ENCODE results near the gene ARL6IP4. TPM values are rescaled to one million over a fixed set of nuclear protein-coding genes. Genes with fewer than 3 reads are reported as not detected.

ARL6IP4 gene
- total RNA-seq, 1 donor from 2014 or later = 189 TPM

DNA sequence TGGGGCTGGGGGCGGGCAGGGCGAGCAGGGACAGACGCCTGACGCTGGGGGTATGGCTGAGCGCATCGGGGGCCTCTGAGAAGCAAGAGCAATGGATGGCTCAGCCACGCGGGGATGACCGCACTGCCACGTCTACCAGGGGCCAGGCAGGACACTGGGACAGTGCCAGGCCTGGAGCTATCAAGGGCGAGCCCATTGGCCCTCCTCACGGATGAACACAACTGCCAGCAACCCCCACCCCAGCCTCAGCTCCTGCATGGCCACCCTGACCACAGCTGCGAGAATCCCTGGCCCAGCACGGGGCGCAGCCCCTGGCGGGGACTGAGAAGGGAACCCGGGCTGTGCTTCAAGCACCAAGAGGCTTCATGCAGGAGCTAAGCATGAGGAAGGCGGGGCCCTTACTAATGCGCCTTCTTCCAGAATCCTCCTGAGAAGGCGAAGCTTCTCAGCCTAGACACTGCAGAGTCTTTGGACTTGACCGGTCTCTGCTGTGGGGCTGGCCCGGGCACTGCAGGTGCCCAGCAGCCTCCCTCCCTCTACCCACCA is 9.5 kb downstream of the ARL6IP4 start:
- DNase-seq (ENCODE audit: extremely low read depth, low read depth, low spot score) = no peak

DNA sequence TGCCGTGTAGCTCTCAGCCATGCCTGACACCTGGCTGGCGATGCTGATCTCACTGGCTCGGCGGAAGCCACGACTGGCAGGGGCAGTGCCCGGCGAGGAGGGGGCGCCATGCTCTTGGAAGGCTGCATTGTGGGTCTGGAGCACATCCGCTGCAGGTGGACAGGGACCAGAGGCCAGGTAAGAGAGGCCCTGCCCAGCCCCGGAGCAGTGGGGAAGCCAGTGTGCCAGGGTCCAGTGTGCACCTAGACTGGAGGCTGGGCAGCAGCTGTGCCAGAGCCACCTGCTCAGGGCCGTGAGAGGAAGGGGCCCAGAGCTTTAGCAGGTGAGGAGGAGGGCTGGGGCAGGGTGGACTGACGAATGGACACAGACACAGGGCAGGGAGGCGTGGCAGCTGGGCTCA is 10.1 kb downstream of the ARL6IP4 start:
- DNase-seq (ENCODE audit: extremely low read depth, low read depth, low spot score) = no peak

- DNase-seq (ENCODE audit: extremely low read depth, low read depth, low spot score) = no peak
Measured at GRCh38 chr12:122990961-122991622, 10.6 kb downstream of the ARL6IP4 start.

DNA sequence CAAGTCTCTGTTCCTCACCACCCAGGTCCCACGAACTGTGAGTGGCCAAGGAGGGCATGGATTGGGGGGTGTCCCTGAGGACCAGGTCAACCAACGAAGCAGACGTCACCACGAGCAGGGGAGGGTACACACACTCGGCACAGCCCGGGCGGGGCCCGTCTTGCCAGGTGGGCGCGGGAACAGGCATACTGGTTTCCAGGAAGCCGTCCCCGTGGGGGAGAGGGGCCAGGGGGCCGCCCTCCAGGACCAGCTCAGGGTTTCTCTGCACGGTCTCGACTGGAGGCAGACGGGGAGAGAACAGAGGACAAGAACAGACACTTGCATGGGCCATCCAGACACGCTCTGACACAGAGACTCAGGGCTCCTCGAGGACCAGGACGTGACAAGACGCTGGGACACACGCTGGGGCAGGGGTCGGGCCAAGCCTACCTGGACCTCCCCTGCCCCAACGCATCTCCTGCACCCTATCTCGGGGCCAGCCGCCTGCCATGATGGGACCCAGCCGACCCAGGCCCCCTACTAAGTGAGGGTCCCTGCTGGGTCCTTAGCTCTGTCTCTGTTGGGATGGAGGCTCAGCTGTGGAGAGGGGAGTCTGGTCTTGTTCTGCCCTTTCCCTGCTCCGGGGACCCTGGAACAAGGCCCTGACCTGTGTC is 11.3 kb downstream of the ARL6IP4 start:
- DNase-seq (ENCODE audit: extremely low read depth, low read depth, low spot score) = no peak

GRCh38 chr12:122992386-122992785 is 11.9 kb downstream of the ARL6IP4 start:
- no peak for DNase-seq (ENCODE audit: extremely low read depth, low read depth, low spot score)

DNA sequence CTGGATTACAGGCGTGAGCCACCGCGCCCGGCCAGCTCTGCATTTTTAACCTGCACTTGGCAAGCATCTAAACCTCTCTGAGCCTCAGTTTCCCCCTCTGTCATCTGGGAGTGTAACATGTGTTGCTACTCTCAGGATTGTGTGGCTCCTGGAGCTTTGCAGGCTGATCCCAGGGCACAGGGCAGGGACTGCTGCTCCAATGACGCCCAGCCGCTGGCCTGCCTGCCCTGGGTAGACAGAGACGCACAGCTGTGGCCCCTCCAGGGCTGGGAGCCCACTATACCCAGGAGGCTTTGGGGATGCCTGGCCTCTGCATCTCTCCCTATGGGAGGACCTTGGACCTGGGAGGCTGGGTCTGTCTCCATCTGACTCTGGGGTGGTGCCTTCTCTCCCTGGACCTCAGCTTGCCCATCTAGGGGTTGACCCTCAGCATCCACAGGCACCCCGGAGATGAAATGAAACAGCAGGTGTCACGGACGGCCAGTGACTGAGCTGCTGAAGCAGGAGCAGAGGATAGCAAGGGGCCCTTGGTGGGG is 13.7 kb downstream of the ARL6IP4 start:
- no peak for DNase-seq (ENCODE audit: extremely low read depth, low read depth, low spot score)

- no peak for DNase-seq (ENCODE audit: extremely low read depth, low read depth, low spot score)
Measured at GRCh38 chr12:122994781-122995502, 14.5 kb downstream of the ARL6IP4 start.

- DNase-seq (ENCODE audit: extremely low read depth, low read depth, low spot score) = no peak
Measured at GRCh38 chr12:122995503-122996187, 15.2 kb downstream of the ARL6IP4 start.

- no peak for DNase-seq (ENCODE audit: extremely low read depth, low read depth, low spot score)
Measured at GRCh38 chr12:122996188-122996601, 15.7 kb downstream of the ARL6IP4 start.

DNA sequence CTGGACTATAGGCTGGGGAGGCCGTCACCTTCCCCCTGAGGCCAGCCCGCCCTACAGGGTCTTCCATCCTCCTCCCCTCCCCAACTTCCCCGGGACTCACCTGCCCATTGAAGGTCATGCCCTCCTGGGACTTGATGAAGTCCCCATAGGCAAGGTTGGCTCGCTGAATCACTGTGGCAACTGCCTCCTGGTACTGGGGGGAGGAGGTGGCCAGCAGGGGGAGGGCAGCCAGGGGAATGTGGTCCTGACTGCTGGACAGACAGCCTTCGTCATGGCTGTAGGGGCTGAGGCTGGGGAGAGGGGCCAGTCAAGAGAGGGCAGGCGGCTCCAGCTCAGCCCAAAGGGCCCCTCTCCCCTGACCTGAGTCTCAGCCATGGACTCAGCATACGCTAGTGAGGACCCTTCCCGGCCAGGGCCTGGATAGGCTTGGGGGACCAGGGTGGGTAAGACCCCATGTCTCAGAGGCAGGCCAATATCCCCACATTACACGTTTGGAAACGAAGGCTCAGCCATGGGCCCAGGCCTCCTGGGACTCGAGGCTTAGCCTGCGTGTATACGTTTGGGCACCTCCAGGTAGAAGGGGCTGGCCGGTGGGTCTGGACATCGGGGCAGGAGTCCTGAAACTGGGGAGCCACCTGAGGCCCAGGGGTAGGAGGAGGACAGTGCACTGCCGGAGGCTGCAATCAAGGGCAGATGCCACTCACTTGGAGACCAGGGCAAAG is 16.3 kb downstream of the ARL6IP4 start:
- no peak for DNase-seq (ENCODE audit: extremely low read depth, low read depth, low spot score)

DNA sequence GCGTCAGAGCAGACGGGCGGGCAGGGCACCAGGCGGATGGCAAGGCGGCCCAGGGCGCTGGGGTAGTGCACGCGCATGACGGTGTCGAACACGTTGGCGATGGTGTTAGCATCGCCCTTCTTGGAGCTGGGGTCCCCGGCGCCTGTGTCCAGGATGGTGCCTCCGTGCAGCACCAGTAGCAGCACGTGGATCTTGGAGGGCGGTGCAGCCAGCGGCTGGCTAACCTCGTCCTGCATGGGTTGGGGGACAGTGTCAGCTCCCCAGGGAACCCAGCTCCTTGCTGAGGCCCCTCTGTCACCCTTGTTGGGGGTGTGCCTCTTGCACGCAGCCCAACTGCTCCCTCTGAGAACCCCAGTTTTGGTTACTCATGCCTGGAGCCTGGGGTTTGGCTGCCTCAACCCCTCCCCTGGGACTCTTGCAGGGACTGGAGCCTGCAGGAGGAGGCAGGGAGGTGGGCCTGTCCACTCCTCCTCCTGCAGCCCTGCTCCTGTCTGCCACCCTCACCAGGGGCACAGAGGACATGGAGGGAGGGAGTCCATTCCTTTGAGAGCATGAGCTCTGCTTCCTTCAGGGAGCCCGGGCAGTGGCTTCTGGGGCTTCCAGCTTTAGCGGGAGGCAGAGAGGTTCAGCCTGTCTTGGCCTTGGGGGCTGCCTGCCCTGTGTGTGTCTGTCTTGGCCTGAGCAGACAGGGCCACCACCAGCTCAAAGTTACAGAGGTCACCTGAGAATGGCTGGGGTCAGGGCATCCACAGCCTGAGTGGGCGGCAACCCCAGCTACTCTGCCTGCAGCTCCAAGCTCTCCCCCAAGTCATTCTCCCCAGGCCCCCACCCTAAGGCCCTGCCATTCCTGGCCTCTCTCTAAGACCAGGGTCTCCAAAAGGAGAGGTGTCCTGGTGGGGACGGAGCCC is 17.1 kb downstream of the ARL6IP4 start:
- DNase-seq (ENCODE audit: extremely low read depth, low read depth, low spot score) = no peak

GRCh38 chr12:122998316-122998715 is 17.8 kb downstream of the ARL6IP4 start:
- DNase-seq (ENCODE audit: extremely low read depth, low read depth, low spot score) = no peak

GRCh38 chr12:122999196-122999946 is 18.9 kb downstream of the ARL6IP4 start:
- no peak for DNase-seq (ENCODE audit: extremely low read depth, low read depth, low spot score)

DNA sequence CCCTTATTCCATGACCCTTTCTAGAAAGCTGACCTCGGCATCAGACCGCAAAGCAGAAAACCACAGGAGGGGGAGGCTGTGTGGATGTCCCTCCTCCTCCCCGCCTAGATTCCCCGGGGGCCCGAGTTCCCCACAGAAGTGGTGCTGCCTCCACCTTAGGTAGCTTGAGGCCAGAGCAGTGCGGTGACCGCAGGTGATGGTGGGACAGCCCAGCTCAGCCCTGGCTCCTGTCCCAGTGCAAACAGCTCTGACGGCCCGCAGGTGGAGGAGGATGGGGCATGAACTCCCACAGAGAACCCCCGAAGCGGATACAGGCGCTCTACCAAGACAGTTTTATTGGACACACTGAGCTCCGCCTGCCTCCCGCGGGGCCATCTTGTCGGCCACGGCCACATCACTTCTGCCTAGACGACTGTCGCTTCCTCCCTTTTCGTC is 19.5 kb downstream of the ARL6IP4 start:
- no peak for DNase-seq (ENCODE audit: extremely low read depth, low read depth, low spot score)

- no peak for DNase-seq (ENCODE audit: extremely low read depth, low read depth, low spot score)
Measured at GRCh38 chr12:123000578-123000977, 20.1 kb downstream of the ARL6IP4 start.

DNA sequence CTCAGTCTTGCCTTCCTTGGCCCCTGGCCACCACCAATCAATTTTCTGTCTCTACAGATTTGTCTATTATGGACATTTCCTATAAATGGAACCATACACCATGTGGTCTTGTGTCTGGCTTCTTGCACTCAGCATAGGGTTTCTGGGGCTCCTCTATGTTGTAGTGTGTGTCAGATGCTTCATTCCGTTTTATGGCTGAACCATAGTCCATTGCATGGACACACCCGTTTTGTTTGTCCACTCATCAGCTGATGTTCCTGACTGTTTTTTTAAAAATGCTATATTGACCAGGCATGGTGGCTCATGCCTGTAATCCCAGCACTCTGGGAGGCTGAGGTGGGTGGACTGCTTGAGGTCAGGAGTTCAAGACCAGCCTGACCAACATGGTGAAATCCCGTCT is 21.0 kb downstream of the ARL6IP4 start:
- no peak for DNase-seq (ENCODE audit: extremely low read depth, low read depth, low spot score)

GRCh38 chr12:123003257-123003656 is 22.8 kb downstream of the ARL6IP4 start:
- no peak for DNase-seq (ENCODE audit: extremely low read depth, low read depth, low spot score)

DNA sequence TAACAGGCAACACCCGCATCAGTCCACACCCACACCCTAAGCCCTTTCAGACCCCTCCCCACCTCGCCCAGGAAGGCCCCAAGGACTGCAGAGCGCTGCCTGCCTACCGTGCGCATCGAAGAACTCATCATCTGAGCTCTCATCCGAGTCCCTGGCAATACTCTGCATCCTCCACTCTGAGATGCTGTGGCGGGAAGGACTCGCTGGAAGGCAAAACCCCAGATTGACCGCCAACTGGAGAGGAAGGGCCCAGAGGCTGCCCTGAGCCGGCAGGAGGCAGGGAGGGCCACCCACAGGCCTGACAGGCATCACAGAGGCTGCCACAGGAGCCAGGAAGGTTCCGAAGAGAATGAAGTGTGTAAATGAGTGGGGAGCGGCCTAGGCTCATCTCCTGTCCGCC is 23.8 kb downstream of the ARL6IP4 start:
- no peak for DNase-seq (ENCODE audit: extremely low read depth, low read depth, low spot score)
